ENCODE data around the gene SYNGR3. TPM values are rescaled to one million over a fixed set of nuclear protein-coding genes. Genes with fewer than 3 reads are reported as not detected.

SYNGR3 gene
- total RNA-seq, 1 donor from 2014 or later: 5.6 TPM

GRCh38 chr16:1991948-1992703, 2.4 kb downstream of the SYNGR3 start:
- peak; percentile 54 for DNase-seq (ENCODE audit: low read depth, low spot score)

GRCh38 chr16:1992704-1993317, 3.0 kb downstream of the SYNGR3 start:
- DNase-seq (ENCODE audit: low read depth, low spot score): no peak

- DNase-seq (ENCODE audit: low read depth, low spot score): no peak
Measured at GRCh38 chr16:1993731-1994131, 4.0 kb downstream of the SYNGR3 start.

GRCh38 chr16:1997494-1998359, 8.0 kb downstream of the SYNGR3 start:
- DNase-seq (ENCODE audit: low read depth, low spot score): no peak

GRCh38 chr16:1998360-1998835, 8.6 kb downstream of the SYNGR3 start:
- no peak for DNase-seq (ENCODE audit: low read depth, low spot score)

- no peak for DNase-seq (ENCODE audit: low read depth, low spot score)
Measured at GRCh38 chr16:1998852-1999801, 9.4 kb downstream of the SYNGR3 start.

GRCh38 chr16:1999866-2000514, 10.2 kb downstream of the SYNGR3 start:
- DNase-seq (ENCODE audit: low read depth, low spot score): no peak

- DNase-seq (ENCODE audit: low read depth, low spot score): no peak
Measured at GRCh38 chr16:2001035-2001434, 11.3 kb downstream of the SYNGR3 start.

GRCh38 chr16:2001456-2002355, 11.9 kb downstream of the SYNGR3 start:
- DNase-seq (ENCODE audit: low read depth, low spot score): no peak

GRCh38 chr16:2002406-2003230, 12.8 kb downstream of the SYNGR3 start:
- DNase-seq (ENCODE audit: low read depth, low spot score): no peak

GRCh38 chr16:2003231-2003826, 13.6 kb downstream of the SYNGR3 start:
- no peak for DNase-seq (ENCODE audit: low read depth, low spot score)

- DNase-seq (ENCODE audit: low read depth, low spot score): peak; percentile 35
Measured at GRCh38 chr16:2003827-2004641, 14.3 kb downstream of the SYNGR3 start.

GRCh38 chr16:2004795-2005517, 15.2 kb downstream of the SYNGR3 start:
- DNase-seq (ENCODE audit: low read depth, low spot score): no peak

GRCh38 chr16:2005646-2006045, 15.9 kb downstream of the SYNGR3 start:
- no peak for DNase-seq (ENCODE audit: low read depth, low spot score)

- DNase-seq (ENCODE audit: low read depth, low spot score): no peak
Measured at GRCh38 chr16:2006317-2006716, 16.5 kb downstream of the SYNGR3 start.

- DNase-seq (ENCODE audit: low read depth, low spot score): no peak
Measured at GRCh38 chr16:2007081-2007836, 17.5 kb downstream of the SYNGR3 start.

Measured in pulmonary artery endothelial cell (primary cell).